Neuronal stem cell (in vitro differentiated cells): ENCODE data around the gene PLEKHG3.

Experiments used
- DNase-seq: peaks from one replicate; pipeline ENCODE4 v3.0.0-alpha.2; 2013; ENCODE audit warnings: low spot score
- H2AFZ ChIP-seq: one replicate; pipeline ENCODE4 v1.6.1; 2013; ENCODE audit warnings: mild to moderate bottlenecking, low read length, inconsistent platforms
- H2AK5ac ChIP-seq: 2 replicates; pipeline ENCODE4 v1.6.1; 2013; ENCODE audit warnings: low read depth, mild to moderate bottlenecking, inconsistent platforms, low read length, moderate library complexity, mixed read lengths
- H2BK120ac ChIP-seq: 2 replicates; pipeline ENCODE4 v1.6.1; 2013; ENCODE audit warnings: low read depth, mild to moderate bottlenecking, inconsistent platforms, low read length, moderate library complexity, mixed read lengths
- H2BK12ac ChIP-seq: one replicate; pipeline ENCODE4 v1.6.1; 2013; ENCODE audit warnings: low read length, inconsistent platforms
- H2BK15ac ChIP-seq: 2 replicates; pipeline ENCODE4 v1.6.1; 2013; ENCODE audit warnings: mild to moderate bottlenecking, low read length, inconsistent platforms, mixed read lengths
- H2BK5ac ChIP-seq: one replicate; pipeline ENCODE4 v1.6.1; 2013; ENCODE audit warnings: inconsistent platforms, mild to moderate bottlenecking, low read length, moderate library complexity
- H3K14ac ChIP-seq: one replicate; pipeline ENCODE4 v1.6.1; 2013; ENCODE audit warnings: low read length, inconsistent platforms
- H3K18ac ChIP-seq: 2 replicates; pipeline ENCODE4 v1.6.1; 2013; ENCODE audit warnings: low read length, inconsistent platforms
- H3K23ac ChIP-seq: 2 replicates; pipeline ENCODE4 v1.6.1; 2013; ENCODE audit warnings: low read depth, mild to moderate bottlenecking, mixed read lengths, low read length, inconsistent platforms; ENCODE audit not compliant: poor library complexity
- H3K27ac ChIP-seq: replicated peaks from 3 replicates; pipeline ENCODE4 v1.5.1; 2013; ENCODE audit warnings: low read length, inconsistent platforms
- H3K27me3 ChIP-seq, 3 experiments: 2 replicates each; pipeline ENCODE4 v1.6.1; 2013; ENCODE audit warnings: low read length in 3 of 3, mild to moderate bottlenecking in 2 of 3, inconsistent platforms in 1 of 3, low read depth in 1 of 3, mixed read lengths in 1 of 3, moderate library complexity in 1 of 3; ENCODE audit not compliant: control insufficient read depth in 3 of 3, insufficient read depth in 3 of 3
- H3K36me3 ChIP-seq, 2 donors: replicated peaks in 1 of 2; 2 replicates each; pipeline ENCODE4 v1.6.1; 2013; ENCODE audit warnings: low read length in 2 of 2; ENCODE audit not compliant: control insufficient read depth in 2 of 2, insufficient read depth in 2 of 2
- H3K4ac ChIP-seq: 2 replicates; pipeline ENCODE4 v1.6.1; 2013; ENCODE audit warnings: inconsistent platforms, mild to moderate bottlenecking, low read length, moderate library complexity
- H3K4me1 ChIP-seq, 2 donors: 1 replicate in 1 of 2; 2 replicates in 1 of 2; pipeline ENCODE4 v1.6.1; 2013; ENCODE audit warnings: low read length in 2 of 2, low read depth in 1 of 2; ENCODE audit not compliant: control insufficient read depth in 2 of 2, insufficient read depth in 1 of 2
- H3K4me2 ChIP-seq: one replicate; pipeline ENCODE4 v1.6.1; 2013; ENCODE audit warnings: mild to moderate bottlenecking, low read length, inconsistent platforms; ENCODE audit not compliant: insufficient read depth, poor library complexity, severe bottlenecking
- H3K4me3 ChIP-seq, 2 donors: 2 replicates each; pipeline ENCODE4 v1.5.1; 2013; ENCODE audit warnings: low read length in 2 of 2, mild to moderate bottlenecking in 2 of 2, inconsistent platforms in 1 of 2, moderate library complexity in 1 of 2
- H3K79me1 ChIP-seq: one replicate; pipeline ENCODE4 v1.6.1; 2013; ENCODE audit warnings: low read depth, mild to moderate bottlenecking, inconsistent platforms, low read length, moderate library complexity
- H3K9ac ChIP-seq: one replicate; pipeline ENCODE4 v1.6.1; 2013; ENCODE audit warnings: mild to moderate bottlenecking, low read depth, low read length, inconsistent platforms; ENCODE audit not compliant: poor library complexity
- H3K9me3 ChIP-seq, 2 donors: replicated peaks in 1 of 2; 2 replicates each; pipeline versions ENCODE3 to v1.6.1; 2013; ENCODE audit warnings: low read length in 2 of 2, mild to moderate bottlenecking in 2 of 2, inconsistent platforms in 1 of 2, low read depth in 1 of 2, mixed read lengths in 1 of 2, moderate library complexity in 1 of 2; ENCODE audit not compliant: control insufficient read depth in 2 of 2, insufficient read depth in 1 of 2
- H4K8ac ChIP-seq: one replicate; pipeline ENCODE4 v1.6.1; 2013; ENCODE audit warnings: low read depth, mild to moderate bottlenecking, inconsistent platforms, low read length, moderate library complexity
- H4K91ac ChIP-seq: one replicate; pipeline ENCODE4 v1.6.1; 2013; ENCODE audit warnings: low read length, low read depth, mild to moderate bottlenecking, inconsistent platforms; ENCODE audit not compliant: poor library complexity
- WGBS, 2 donors: extraction: QIAGEN DNeasy Blood & Tissue Kit; methylation state at CpG; one replicate each; pipeline ENCODE4 v1.1.7; 2013; ENCODE audit warnings: missing lambda C conversion rate in 2 of 2, mixed read lengths in 1 of 2; ENCODE audit not compliant: insufficient read length in 2 of 2, insufficient replicate concordance in 1 of 2; ENCODE audit errors: extremely low coverage in 2 of 2; 5-methylcytosine and 5-hydroxymethylcytosine counted together

PLEKHG3 gene

DNA sequence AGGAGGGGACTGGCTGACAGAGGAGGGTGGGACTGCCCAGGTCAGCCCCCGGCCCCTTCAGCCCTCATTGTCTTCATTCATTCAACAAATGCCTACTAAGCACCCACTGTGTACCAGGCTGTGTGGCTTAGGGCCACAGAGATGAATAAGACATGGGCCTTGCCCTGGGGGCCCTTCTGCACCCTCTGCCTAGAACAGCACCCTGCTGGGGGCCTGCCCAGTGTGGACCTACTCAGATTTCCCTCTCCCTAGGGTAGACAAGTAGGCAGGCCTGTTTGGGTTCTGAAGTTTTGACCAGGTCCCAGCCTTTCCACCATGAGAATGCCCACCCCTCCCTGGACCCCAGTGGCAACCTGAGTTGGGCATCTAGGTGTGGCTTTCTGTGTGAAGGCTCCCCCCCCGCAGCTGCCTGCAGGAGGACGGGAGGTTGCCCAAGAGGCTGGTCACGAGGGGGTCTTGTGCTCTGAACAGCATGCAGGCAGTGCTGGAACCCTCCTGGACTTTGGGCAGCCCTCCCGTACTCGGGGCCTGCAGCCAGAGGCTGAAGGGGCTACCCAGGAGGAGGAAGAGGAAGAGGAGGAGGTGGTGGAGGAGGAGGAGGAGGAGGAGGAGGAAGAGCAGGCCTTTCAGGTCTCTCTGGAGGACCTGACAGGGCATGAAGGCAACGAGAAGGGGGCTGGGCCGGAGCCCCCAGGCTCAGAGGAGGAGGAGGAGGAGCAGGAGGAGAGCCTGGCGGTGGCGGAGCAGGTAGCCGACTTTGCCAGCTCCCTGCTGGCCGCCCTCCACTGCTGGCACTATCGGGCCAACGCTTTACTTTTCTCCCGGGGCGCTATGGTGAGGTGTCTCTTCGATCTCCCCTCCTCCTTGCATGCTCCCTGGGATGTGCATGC lies 33.4 kb downstream of the PLEKHG3 start:
- Histone ChIP-seq H4K91ac (no peak overlapping the region), H2BK15ac (no peak overlapping the region), H4K8ac (no peak overlapping the region), H3K27me3 (no peaks in the 10 kb centered on the region), H3K79me1 (peaks cover 18% of the 10 kb centered on the region), H3K9me3 (no peaks in the 10 kb centered on the region), H2AFZ (no peak overlapping the region), H2BK120ac (no peak overlapping the region), H3K4me1 (peaks cover 4 to 10% of the 10 kb centered on the region in 2 donors), H3K14ac (no peak overlapping the region), H3K27ac (no peak overlapping the region), H2BK5ac (no peak overlapping the region), H3K23ac (no peak overlapping the region), H3K36me3 (peaks cover 61 to 65% of the 10 kb centered on the region in 2 donors), H3K4ac (no peak overlapping the region), H2AK5ac (no peak overlapping the region), H3K18ac (peak overlapping the region; percentile 40), H3K9ac (no peak overlapping the region), H3K4me3 (no peak overlapping the region), H2BK12ac (no peak overlapping the region), H3K4me2 (no peak overlapping the region)
- no peak for DNase-seq
- WGBS, 2 donors: no CpG with 5 or more reads among the region's 17 CpGs

DNA sequence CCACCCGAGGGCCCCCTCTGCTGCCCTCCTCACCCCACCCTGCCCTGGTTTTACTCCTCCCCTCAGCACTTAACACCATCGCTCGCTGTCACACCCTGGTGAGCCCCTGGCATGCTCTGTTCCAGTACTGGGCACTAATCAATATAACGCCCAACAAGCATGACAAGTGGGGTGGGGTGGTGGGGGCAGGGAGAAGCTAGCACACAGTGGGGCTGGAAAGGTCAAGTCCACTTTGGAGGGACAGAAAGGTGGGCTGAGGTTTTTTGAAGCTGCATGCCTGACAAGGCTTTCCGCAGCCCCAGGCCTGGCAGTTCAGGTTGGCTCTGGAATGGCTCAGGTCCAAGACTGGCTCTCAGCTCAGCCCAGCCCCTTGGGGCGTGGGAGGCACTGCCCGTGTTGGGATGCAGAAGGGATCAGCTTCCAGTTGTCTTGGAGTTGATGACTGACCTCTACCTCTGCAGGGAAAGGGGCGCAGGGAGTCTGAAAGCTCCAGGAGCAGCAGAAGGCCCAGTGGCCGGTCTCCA lies 34.1 kb downstream of the PLEKHG3 start:
- WGBS, 2 donors: no CpG with 5 or more reads among the region's 9 CpGs
- H2BK12ac ChIP-seq: no peak overlapping the region
- no peaks in the 10 kb centered on the region for H3K27me3 ChIP-seq
- no peak overlapping the region for H2BK15ac ChIP-seq
- H3K23ac ChIP-seq: no peak overlapping the region
- H3K4ac ChIP-seq: no peak overlapping the region
- no peak overlapping the region for H3K14ac ChIP-seq
- peaks cover 4 to 10% of the 10 kb centered on the region in 2 donors for H3K4me1 ChIP-seq
- H3K9ac ChIP-seq: no peak overlapping the region
- H4K8ac ChIP-seq: peak overlapping the region; percentile 6
- no peak overlapping the region for H3K4me3 ChIP-seq
- peak overlapping the region; percentile 16 for H3K18ac ChIP-seq
- H3K4me2 ChIP-seq: no peak overlapping the region
- H2BK120ac ChIP-seq: no peak overlapping the region
- DNase-seq: no peak
- no peaks in the 10 kb centered on the region for H3K9me3 ChIP-seq
- no peak overlapping the region for H2AFZ ChIP-seq
- H2AK5ac ChIP-seq: no peak overlapping the region
- H3K27ac ChIP-seq: no peak overlapping the region
- H2BK5ac ChIP-seq: no peak overlapping the region
- peaks cover 18% of the 10 kb centered on the region for H3K79me1 ChIP-seq
- H4K91ac ChIP-seq: no peak overlapping the region
- peaks cover 63 to 68% of the 10 kb centered on the region in 2 donors for H3K36me3 ChIP-seq

DNA sequence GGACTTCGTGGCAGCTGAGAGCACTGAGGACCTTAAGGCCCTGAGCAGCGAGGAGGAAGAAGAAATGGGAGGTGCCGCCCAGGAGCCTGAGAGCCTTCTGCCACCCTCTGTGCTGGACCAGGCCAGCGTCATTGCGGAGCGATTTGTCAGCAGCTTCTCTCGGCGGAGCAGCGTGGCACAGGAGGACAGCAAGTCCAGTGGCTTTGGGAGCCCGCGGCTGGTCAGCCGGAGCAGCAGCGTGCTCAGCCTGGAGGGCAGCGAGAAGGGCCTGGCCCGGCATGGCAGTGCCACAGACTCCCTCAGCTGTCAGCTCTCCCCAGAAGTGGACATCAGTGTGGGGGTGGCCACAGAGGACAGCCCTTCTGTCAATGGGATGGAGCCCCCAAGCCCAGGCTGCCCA lies 37.0 kb downstream of the PLEKHG3 start:
- Histone ChIP-seq H3K9me3 (no peaks in the 10 kb centered on the region), H2BK12ac (no peak overlapping the region), H3K4ac (no peak overlapping the region), H3K23ac (no peak overlapping the region), H3K9ac (no peak overlapping the region), H4K8ac (no peak overlapping the region), H3K4me1 (peaks cover 4 to 6% of the 10 kb centered on the region in 2 donors), H3K79me1 (peaks cover 12% of the 10 kb centered on the region), H3K14ac (no peak overlapping the region), H2AK5ac (no peak overlapping the region), H3K4me2 (no peak overlapping the region), H2AFZ (no peak overlapping the region), H3K18ac (no peak overlapping the region), H2BK15ac (no peak overlapping the region), H4K91ac (no peak overlapping the region), H3K27me3 (no peaks in the 10 kb centered on the region), H3K27ac (no peak overlapping the region), H3K4me3 (no peak overlapping the region), H3K36me3 (peaks cover 66 to 77% of the 10 kb centered on the region in 2 donors), H2BK120ac (no peak overlapping the region), H2BK5ac (no peak overlapping the region)
- DNase-seq: no peak
- no CpG with 5 or more reads among the region's 15 CpGs for WGBS, 2 donors

DNA sequence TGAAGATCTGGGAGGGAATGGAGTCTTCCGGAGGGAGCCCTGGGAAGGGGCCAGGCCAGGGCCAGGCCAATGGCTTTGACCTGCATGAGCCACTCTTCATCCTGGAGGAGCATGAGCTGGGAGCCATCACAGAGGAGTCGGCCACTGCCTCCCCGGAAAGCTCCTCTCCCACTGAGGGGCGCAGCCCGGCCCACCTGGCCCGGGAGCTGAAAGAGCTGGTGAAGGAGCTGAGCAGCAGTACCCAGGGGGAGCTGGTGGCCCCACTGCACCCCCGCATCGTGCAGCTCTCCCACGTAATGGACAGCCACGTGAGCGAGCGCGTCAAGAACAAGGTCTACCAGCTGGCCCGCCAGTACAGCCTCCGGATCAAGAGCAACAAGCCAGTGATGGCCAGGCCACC lies 37.7 kb downstream of the PLEKHG3 start:
- Histone ChIP-seq H2AK5ac (no peak overlapping the region), H4K8ac (no peak overlapping the region), H3K14ac (no peak overlapping the region), H3K4me3 (no peak overlapping the region), H2BK12ac (no peak overlapping the region), H3K4me2 (no peak overlapping the region), H3K27ac (no peak overlapping the region), H3K27me3 (no peaks in the 10 kb centered on the region), H2BK5ac (no peak overlapping the region), H2AFZ (no peak overlapping the region), H2BK120ac (no peak overlapping the region), H3K4ac (no peak overlapping the region), H3K79me1 (peaks cover 6% of the 10 kb centered on the region), H3K36me3 (peaks cover 64 to 77% of the 10 kb centered on the region in 2 donors), H3K4me1 (no peaks in the 10 kb centered on the region), H3K9ac (no peak overlapping the region), H3K9me3 (no peaks in the 10 kb centered on the region), H2BK15ac (no peak overlapping the region), H4K91ac (no peak overlapping the region), H3K23ac (no peak overlapping the region), H3K18ac (no peak overlapping the region)
- no peak for DNase-seq
- WGBS, 2 donors: no CpG with 5 or more reads among the region's 15 CpGs
